GM20431 (cell line): ENCODE results near the gene FOXC2.

Source experiments
- in situ Hi-C: fragments of 300-500 bp; cut with MseI, MboI; formaldehyde crosslinking; loops from one replicate; pipeline ENCODE4 v1.15.0; 2020; ENCODE audit warnings: low sequenced_read_pairs; ENCODE audit not compliant: unreplicated experiment

Gene FOXC2

GRCh38 chr16:86531641-86532525 lies 34.7 kb upstream of the FOXC2 start:
- in situ Hi-C loops = no loop called here

- in situ Hi-C loops = no loop called here
These were observed 34.2 kb upstream of the FOXC2 start for GRCh38 chr16:86532526-86532815.

GRCh38 chr16:86533076-86533475 lies 33.6 kb upstream of the FOXC2 start:
- in situ Hi-C loops = no loop called here

- in situ Hi-C loops = no loop called here
These were observed 32.8 kb upstream of the FOXC2 start for GRCh38 chr16:86533767-86534351.

GRCh38 chr16:86534779-86535615 lies 31.6 kb upstream of the FOXC2 start:
- in situ Hi-C loops = no loop called here

- in situ Hi-C loops = no loop called here
These were observed 30.0 kb upstream of the FOXC2 start for GRCh38 chr16:86536621-86537020.

GRCh38 chr16:86537486-86537885 lies 29.1 kb upstream of the FOXC2 start:
- in situ Hi-C loops = no loop called here

GRCh38 chr16:86538196-86538780 lies 28.3 kb upstream of the FOXC2 start:
- in situ Hi-C loops = no loop called here

- in situ Hi-C loops = no loop called here
These were observed 25.7 kb upstream of the FOXC2 start for GRCh38 chr16:86540894-86541293.

GRCh38 chr16:86541560-86541959 lies 25.1 kb upstream of the FOXC2 start:
- in situ Hi-C loops = no loop called here

GRCh38 chr16:86542756-86543750 lies 23.6 kb upstream of the FOXC2 start:
- in situ Hi-C loops = no loop called here

GRCh38 chr16:86545481-86545880 lies 21.1 kb upstream of the FOXC2 start:
- in situ Hi-C loops = no loop called here

- in situ Hi-C loops = no loop called here
These were observed 20.5 kb upstream of the FOXC2 start for GRCh38 chr16:86545954-86546637.

- in situ Hi-C loops = no loop called here
These were observed 20.0 kb upstream of the FOXC2 start for GRCh38 chr16:86546638-86547013.

GRCh38 chr16:86547286-86547685 lies 19.3 kb upstream of the FOXC2 start:
- in situ Hi-C loops = no loop called here

- in situ Hi-C loops = no loop called here
These were observed 17.3 kb upstream of the FOXC2 start for GRCh38 chr16:86549076-86549892.

GRCh38 chr16:86549893-86550190 lies 16.8 kb upstream of the FOXC2 start:
- in situ Hi-C loops = loop anchor here (25.0 kb wide), 1 partner anchor 737 kb away; no protein-coding TSS in a partner anchor

- in situ Hi-C loops = loop anchor here (25.0 kb wide), 1 partner anchor 737 kb away; no protein-coding TSS in a partner anchor
These were observed 16.3 kb upstream of the FOXC2 start for GRCh38 chr16:86550281-86550680.
